HG02798 (cell line): ENCODE measurements around the gene RAPGEF6.
A peak's percentile ranks its signal among the peaks of the same experiment; 100 is the strongest.
"Not testable (repeated sequence)": the region's sequence is repeated elsewhere in the genome, so short reads cannot be mapped to it uniquely, and the experiment has no call there.

Source experiments
- ATAC-seq: cut with Tn5 transposase; IDR thresholded peaks from one replicate; pipeline ENCODE4 v1.9.1; 2021; ENCODE audit warnings: mild to moderate bottlenecking; ENCODE audit not compliant: unreplicated experiment, poor library complexity

Gene RAPGEF6

GRCh38 chr5:131644822-131645221 is 9.8 kb upstream of the RAPGEF6 start:
- ATAC-seq = no peak

- no peak for ATAC-seq
Observed at GRCh38 chr5:131644370-131644769, 9.3 kb upstream of the RAPGEF6 start.

GRCh38 chr5:131641494-131641893 is 6.5 kb upstream of the RAPGEF6 start:
- no peak for ATAC-seq

- ATAC-seq = peak; percentile 45
Observed at GRCh38 chr5:131640043-131640856, 5.2 kb upstream of the RAPGEF6 start.

GRCh38 chr5:131639148-131639547 is 4.1 kb upstream of the RAPGEF6 start:
- ATAC-seq = no peak

GRCh38 chr5:131637694-131638093 is 2.7 kb upstream of the RAPGEF6 start:
- no peak for ATAC-seq

- no peak for ATAC-seq
Observed at GRCh38 chr5:131635684-131636572, 899 bp upstream of the RAPGEF6 start.

- ATAC-seq = peak; percentile 14
Observed at GRCh38 chr5:131634666-131634995, 398 bp downstream of the RAPGEF6 start.

GRCh38 chr5:131634238-131634637 is 791 bp downstream of the RAPGEF6 start:
- ATAC-seq = no peak

GRCh38 chr5:131633830-131634229 is 1.2 kb downstream of the RAPGEF6 start:
- no peak for ATAC-seq

GRCh38 chr5:131630963-131631350 is 4.1 kb downstream of the RAPGEF6 start:
- ATAC-seq = no peak

- ATAC-seq = no peak
Observed at GRCh38 chr5:131630208-131630962, 4.6 kb downstream of the RAPGEF6 start.

- no peak for ATAC-seq
Observed at GRCh38 chr5:131628990-131629389, 6.0 kb downstream of the RAPGEF6 start.

GRCh38 chr5:131627207-131627865 is 7.7 kb downstream of the RAPGEF6 start:
- no peak for ATAC-seq

- no peak for ATAC-seq
Observed at GRCh38 chr5:131622633-131623032, 12.4 kb downstream of the RAPGEF6 start.

- not testable (repeated sequence) for ATAC-seq
Observed at GRCh38 chr5:131621164-131621563, 13.9 kb downstream of the RAPGEF6 start.

- ATAC-seq = no peak
Observed at GRCh38 chr5:131619102-131619501, 15.9 kb downstream of the RAPGEF6 start.

- no peak for ATAC-seq
Observed at GRCh38 chr5:131617140-131617822, 17.7 kb downstream of the RAPGEF6 start.

GRCh38 chr5:131615957-131616356 is 19.1 kb downstream of the RAPGEF6 start:
- ATAC-seq = no peak

GRCh38 chr5:131613423-131613822 is 21.6 kb downstream of the RAPGEF6 start:
- no peak for ATAC-seq
